Bronchial epithelial cell (primary cell): ENCODE results near the gene HNRNPA3. TPM values are rescaled to one million over a fixed set of nuclear protein-coding genes. Genes with fewer than 3 reads are reported as not detected.
A peak's percentile ranks its signal among the peaks of the same experiment; 100 is the strongest.

Experiments used
- DNase-seq: peaks from one replicate; pipeline ENCODE4 v3.0.0-alpha.2; 2010; ENCODE audit warnings: low read depth
- FAIRE-seq: peaks from 2 replicates; lab custom pipeline; 2011; peaks lifted over from hg19 to GRCh38; lab: Jason Lieb, UNC
- H3K27me3 ChIP-seq: 2 replicates; pipeline ENCODE4 v1.5.1; 2011; ENCODE audit warnings: low read length; ENCODE audit not compliant: control insufficient read depth, insufficient read depth
- H3K36me3 ChIP-seq: 2 replicates; pipeline ENCODE4 v1.5.1; 2011; ENCODE audit warnings: low read length; ENCODE audit not compliant: control insufficient read depth, insufficient read depth
- H3K4me3 ChIP-seq: 2 replicates; pipeline ENCODE4 v1.5.1; 2011; ENCODE audit warnings: mild to moderate bottlenecking, low read depth, low read length, control low read depth
- CTCF ChIP-seq: IDR thresholded peaks from 2 replicates; pipeline ENCODE4 v1.5.1; 2011; ENCODE audit warnings: mild to moderate bottlenecking, moderate library complexity, low read length, control low read depth, inconsistent platforms; ENCODE audit not compliant: insufficient read depth, severe bottlenecking
- total RNA-seq: library from RNA; depleted of rRNA; stranded (reverse); fragments of >200 nt; gene quantifications from 2 replicates; pipeline ENCODE4 v1.2.1, GENCODE V29; 2014

HNRNPA3 gene
- total RNA-seq, 1 donor from 2014 or later: 30.5 TPM

- peaks cover 12% of the 10 kb centered on the region for H3K36me3 ChIP-seq
- TF ChIP-seq CTCF: no peak
- no peak overlapping the region for H3K4me3 ChIP-seq
- no peak for FAIRE-seq
- no peaks in the 10 kb centered on the region for H3K27me3 ChIP-seq
- peak; percentile 91 for DNase-seq
Observed at GRCh38 chr2:177242121-177242987, 29.8 kb downstream of the HNRNPA3 start.

- DNase-seq (no peak), FAIRE-seq (no peak)
- H3K4me3 ChIP-seq: no peak overlapping the region
- TF ChIP-seq CTCF: no peak
- peaks cover 12% of the 10 kb centered on the region for H3K36me3 ChIP-seq
- H3K27me3 ChIP-seq: no peaks in the 10 kb centered on the region
Observed at GRCh38 chr2:177243073-177243472, 30.5 kb downstream of the HNRNPA3 start.

- no peaks in the 10 kb centered on the region for H3K27me3 ChIP-seq
- no peak for TF ChIP-seq CTCF
- FAIRE-seq: no peak
- peaks cover 12% of the 10 kb centered on the region for H3K36me3 ChIP-seq
- no peak overlapping the region for H3K4me3 ChIP-seq
- DNase-seq: no peak
Observed at GRCh38 chr2:177243476-177243875, 30.9 kb downstream of the HNRNPA3 start.

- FAIRE-seq: no peak
- TF ChIP-seq CTCF: no peak
- Histone ChIP-seq H3K4me3 (no peak overlapping the region), H3K27me3 (no peaks in the 10 kb centered on the region), H3K36me3 (peaks cover 11% of the 10 kb centered on the region)
- DNase-seq: no peak
Observed at GRCh38 chr2:177244244-177244771, 31.7 kb downstream of the HNRNPA3 start.

- TF ChIP-seq CTCF: no peak
Observed at GRCh38 chr2:177245010-177245422, 32.4 kb downstream of the HNRNPA3 start.

More at GRCh38 chr2:177245010-177245422, 32.4 kb downstream of the HNRNPA3 start:
- no peak for FAIRE-seq
- peaks cover 11% of the 10 kb centered on the region for H3K36me3 ChIP-seq
- H3K27me3 ChIP-seq: no peaks in the 10 kb centered on the region
- H3K4me3 ChIP-seq: no peak overlapping the region
- DNase-seq: no peak
